Small intestine (tissue), 7 donors: ENCODE results near the gene TRAPPC2. TPM values are rescaled to one million over a fixed set of nuclear protein-coding genes. Genes with fewer than 3 reads are reported as not detected.

Experiments used
- DNase-seq, 2 donors: peaks; one replicate each; pipeline versions ENCODE4 v3.0.0 to v3.0.0-alpha.2; 2013
- FAIRE-seq: peaks from 2 replicates; lab custom pipeline; 2012; peaks lifted over from hg19 to GRCh38; lab: Jason Lieb, UNC
- H3K27ac ChIP-seq, 3 donors: one replicate each; pipeline ENCODE4 v1.5.1; 2013; ENCODE audit warnings: low read length in 2 of 3, mild to moderate bottlenecking in 2 of 3, control low read depth in 1 of 3, inconsistent platforms in 1 of 3, low read depth in 1 of 3, moderate library complexity in 1 of 3
- H3K27me3 ChIP-seq, 3 donors: one replicate each; pipeline ENCODE4 v1.6.1; 2013; ENCODE audit warnings: low read length in 3 of 3, inconsistent platforms in 1 of 3; ENCODE audit not compliant: control insufficient read depth in 3 of 3, insufficient read depth in 3 of 3
- H3K36me3 ChIP-seq, 3 donors: one replicate each; pipeline ENCODE4 v1.6.1; 2013; ENCODE audit warnings: low read length in 3 of 3, inconsistent platforms in 1 of 3, low read depth in 1 of 3, mild to moderate bottlenecking in 1 of 3, moderate library complexity in 1 of 3; ENCODE audit not compliant: control insufficient read depth in 3 of 3, insufficient read depth in 2 of 3
- H3K4me1 ChIP-seq, 3 donors: one replicate each; pipeline ENCODE4 v1.6.1; 2013; ENCODE audit warnings: low read length in 2 of 3, inconsistent platforms in 1 of 3, low read depth in 1 of 3, mild to moderate bottlenecking in 1 of 3, moderate library complexity in 1 of 3; ENCODE audit not compliant: control insufficient read depth in 3 of 3, insufficient read depth in 2 of 3
- H3K4me3 ChIP-seq, 3 donors: one replicate each; pipeline ENCODE4 v1.5.1; 2013; ENCODE audit warnings: low read length in 3 of 3, control low read depth in 1 of 3, inconsistent platforms in 1 of 3, low read depth in 1 of 3, mild to moderate bottlenecking in 1 of 3, moderate library complexity in 1 of 3
- H3K9me3 ChIP-seq, 2 donors: one replicate each; pipeline ENCODE4 v1.6.1; 2013; ENCODE audit warnings: low read depth in 1 of 2, low read length in 1 of 2; ENCODE audit not compliant: control insufficient read depth in 2 of 2, insufficient read depth in 1 of 2
- WGBS, 3 donors: extraction: QIAGEN DNeasy Blood & Tissue Kit; methylation state at CpG; one replicate each; pipeline ENCODE4 v1.1.7; 2013; 5-methylcytosine and 5-hydroxymethylcytosine counted together
- polyA plus RNA-seq, 4 donors: library from polyadenylated mRNA; stranded (reverse) in 3 of 4; unstranded in 1 of 4; fragments of 200-250 nt in 3 of 4; fragments of 120-200 nt in 1 of 4; gene quantifications; one replicate each; pipeline versions ENCODE4 v1.2.1 to v1.2.3, GENCODE V29; 2013
- donor health status: healthy with polysubstance abuse.
- donor health status: control.
- donor health status: control.
- donor health status: Bipolar disorder and iron deficiency.
- donor health status: healthy.

TRAPPC2 gene
- polyA plus RNA-seq, 4 donors: 6.4 to 14.5 (median 7.7) TPM

DNA sequence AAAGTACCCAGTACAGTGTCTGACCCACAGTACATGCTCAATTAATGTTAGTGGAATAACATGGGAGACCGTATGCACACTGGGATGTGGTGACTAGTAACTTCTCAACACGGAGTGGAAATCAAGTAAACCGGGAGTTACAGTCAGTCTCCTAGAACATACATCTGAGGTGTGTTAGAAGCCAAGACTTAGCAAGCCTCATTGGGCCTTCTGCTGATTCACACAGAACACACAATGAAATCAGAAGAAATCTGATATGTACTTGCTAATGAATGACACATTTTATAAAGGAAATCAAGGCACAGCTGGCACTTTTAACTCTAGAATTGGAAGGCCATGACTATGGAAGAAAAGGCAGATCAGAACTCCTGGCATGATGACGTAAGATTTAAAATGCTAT, 13.0 kb downstream of the TRAPPC2 start:
- 80 to 93% (median 91%) methylated on average over 4 of the region's 4 CpGs for WGBS, 3 donors
- Histone ChIP-seq H3K27me3 (no peaks in the 10 kb centered on the region), H3K4me1 (no peaks in the 10 kb centered on the region), H3K27ac (peak overlapping the region in 1 of 3 donors; percentile 60), H3K4me3 (no peak overlapping the region), H3K36me3 (peaks cover 0 to 14% (median 0%) of the 10 kb centered on the region in 3 donors), H3K9me3 (no peaks in the 10 kb centered on the region)
- FAIRE-seq: no peak
- DNase-seq: no peak

DNA sequence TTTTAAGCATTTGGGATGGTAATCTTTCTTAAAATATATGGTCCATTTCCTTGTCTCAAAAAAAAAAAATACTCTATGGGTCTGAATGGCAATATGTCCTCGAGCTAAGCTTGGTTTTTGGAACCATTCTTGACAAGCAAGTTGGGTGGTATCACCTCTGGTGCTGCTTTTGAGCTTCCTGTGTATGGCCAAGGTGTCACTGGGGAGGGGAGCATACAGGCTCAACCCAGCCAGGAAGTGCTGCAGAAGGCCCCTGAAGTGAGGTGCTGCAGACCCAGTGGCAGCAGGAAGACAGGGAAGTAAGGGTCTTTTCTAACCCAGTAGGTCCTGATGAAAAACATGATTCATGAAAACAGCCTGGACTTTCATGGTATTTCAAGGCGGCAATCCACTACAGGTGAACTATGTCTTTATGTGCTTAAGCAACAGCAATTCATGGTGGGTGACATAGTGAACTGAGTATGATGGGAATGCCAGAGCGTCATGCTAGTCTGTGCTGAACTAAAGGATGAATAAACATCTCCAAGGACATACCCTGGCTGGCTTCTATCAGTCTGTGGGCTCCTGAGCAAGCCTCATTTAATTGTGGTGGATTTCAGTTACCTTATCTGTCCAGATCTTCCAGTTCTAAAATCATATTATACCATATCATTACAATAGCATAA, 15.1 kb downstream of the TRAPPC2 start:
- no peaks in the 10 kb centered on the region for H3K27me3 ChIP-seq
- H3K4me3 ChIP-seq: no peak overlapping the region
- H3K27ac ChIP-seq: no peak overlapping the region
- H3K4me1 ChIP-seq: no peaks in the 10 kb centered on the region
- DNase-seq (no peak), FAIRE-seq (no peak)
- H3K9me3 ChIP-seq: no peaks in the 10 kb centered on the region
- WGBS, 3 donors: 82 to 91% (median 84%) methylated on average over 3 of the region's 3 CpGs
- H3K36me3 ChIP-seq: peaks cover 0 to 11% (median 2%) of the 10 kb centered on the region in 3 donors

DNA sequence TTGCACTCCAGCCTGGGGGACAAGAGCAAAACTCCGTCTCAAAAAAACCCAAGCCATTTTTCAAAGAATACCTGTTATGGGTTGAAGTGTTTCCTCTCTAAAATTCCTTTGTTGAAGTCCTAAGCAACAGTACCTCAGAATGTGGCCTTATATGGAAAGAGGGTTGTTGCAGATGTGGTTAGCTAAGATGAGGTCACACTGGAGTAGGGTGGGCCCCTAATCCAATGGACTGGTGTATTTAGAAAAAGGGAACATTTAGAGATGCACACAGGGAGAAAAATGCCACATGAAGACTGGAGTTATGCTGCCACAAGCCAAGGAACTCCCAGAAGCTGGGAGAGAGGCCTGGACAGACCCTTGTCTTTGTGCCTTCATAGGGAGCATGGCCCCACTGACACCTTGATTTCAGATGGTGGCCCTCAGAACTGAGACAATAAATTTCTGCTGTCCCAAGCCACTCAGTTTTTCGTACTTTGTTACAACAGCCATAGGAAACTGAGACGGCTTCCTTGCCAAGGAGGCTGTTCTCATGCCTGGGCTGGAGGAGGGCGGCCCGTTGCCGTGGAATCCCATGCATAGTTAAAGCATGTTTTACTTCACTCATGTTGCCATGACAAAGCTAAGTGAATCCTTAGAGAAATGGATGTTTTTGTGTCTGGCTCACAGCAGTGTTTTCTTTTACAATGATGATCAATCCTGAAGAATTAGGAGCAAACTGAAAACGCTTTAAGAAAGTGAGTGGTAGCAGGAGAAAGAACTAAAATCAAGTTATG, 16.5 kb downstream of the TRAPPC2 start:
- DNase-seq (no peak), FAIRE-seq (no peak)
- no peaks in the 10 kb centered on the region for H3K9me3 ChIP-seq
- no peaks in the 10 kb centered on the region for H3K27me3 ChIP-seq
- H3K27ac ChIP-seq: peak overlapping the region in 1 of 3 donors; percentile 54
- H3K36me3 ChIP-seq: peaks cover 0 to 12% (median 2%) of the 10 kb centered on the region in 3 donors
- WGBS, 3 donors: 67 to 97% (median 86%) methylated on average over 7 of the region's 7 CpGs
- no peaks in the 10 kb centered on the region for H3K4me1 ChIP-seq
- no peak overlapping the region for H3K4me3 ChIP-seq

DNA sequence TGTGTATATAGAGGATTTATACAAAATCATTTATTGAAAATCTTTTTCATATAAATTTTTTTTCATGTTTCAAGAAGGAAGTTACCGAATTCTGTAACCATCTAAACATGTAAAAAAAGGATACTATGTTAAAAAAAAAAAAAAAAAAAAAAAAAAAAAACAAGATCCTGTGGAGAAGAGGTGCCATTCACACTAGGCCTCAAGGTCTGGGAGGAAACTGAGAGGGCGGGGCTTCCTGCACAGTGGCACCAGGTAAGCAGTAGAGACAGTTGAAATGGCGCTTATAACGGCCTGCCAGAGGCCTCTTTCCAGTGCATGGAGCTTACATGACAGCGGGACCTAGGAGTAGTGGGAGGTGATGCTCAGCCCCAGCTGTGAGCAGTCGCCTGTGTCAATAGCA, 17.5 kb downstream of the TRAPPC2 start:
- Histone ChIP-seq H3K9me3 (no peaks in the 10 kb centered on the region), H3K4me1 (no peaks in the 10 kb centered on the region), H3K27ac (peak overlapping the region in 1 of 3 donors; percentile 14), H3K36me3 (peaks cover 0 to 14% (median 2%) of the 10 kb centered on the region in 3 donors), H3K4me3 (no peak overlapping the region), H3K27me3 (no peaks in the 10 kb centered on the region)
- FAIRE-seq (no peak), DNase-seq (no peak)
- 82 to 94% (median 90%) methylated on average over 6 of the region's 6 CpGs for WGBS, 3 donors

- H3K36me3 ChIP-seq: peaks cover 0 to 16% (median 2%) of the 10 kb centered on the region in 3 donors
- no peak for FAIRE-seq
Observed at GRCh38 chrX:13716455-13716854, 18.0 kb downstream of the TRAPPC2 start.

GRCh38 chrX:13711141-13711540, 23.3 kb downstream of the TRAPPC2 start:
- FAIRE-seq: no peak
- Histone ChIP-seq H3K4me1 (no peaks in the 10 kb centered on the region), H3K4me3 (no peak overlapping the region), H3K9me3 (no peaks in the 10 kb centered on the region), H3K27ac (no peak overlapping the region), H3K27me3 (no peaks in the 10 kb centered on the region), H3K36me3 (peaks cover 2 to 16% (median 8%) of the 10 kb centered on the region in 3 donors)
- WGBS, 3 donors: 48 to 78% (median 76%) methylated on average over 4 of the region's 4 CpGs
- DNase-seq: no peak

More at GRCh38 chrX:13716455-13716854, 18.0 kb downstream of the TRAPPC2 start:
- WGBS, 3 donors: 83 to 88% (median 88%) methylated on average over 9 of the region's 9 CpGs
- no peaks in the 10 kb centered on the region for H3K9me3 ChIP-seq
- no peak overlapping the region for H3K27ac ChIP-seq
- H3K4me3 ChIP-seq: no peak overlapping the region
- no peaks in the 10 kb centered on the region for H3K27me3 ChIP-seq
- DNase-seq: no peak
- H3K4me1 ChIP-seq: no peaks in the 10 kb centered on the region

DNA sequence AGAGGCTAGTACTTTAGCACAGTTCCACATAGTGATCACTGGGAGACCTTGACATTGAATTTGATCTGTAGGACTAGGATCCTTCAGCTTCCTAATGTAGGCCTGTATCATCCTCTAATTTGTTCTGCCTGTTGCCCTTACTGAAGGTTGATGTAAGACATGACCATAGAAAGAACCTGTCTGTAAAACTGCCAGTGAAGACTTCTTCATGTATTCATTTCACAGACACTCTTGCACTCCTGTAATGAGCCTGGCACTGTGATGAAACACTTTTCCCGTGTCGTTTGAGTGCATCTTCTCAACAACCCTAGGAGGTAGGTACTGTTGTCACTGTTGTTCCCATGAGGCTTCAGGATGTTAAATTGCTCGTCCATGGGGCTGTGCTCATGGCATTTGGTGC, 30.8 kb downstream of the TRAPPC2 start:
- Histone ChIP-seq H3K9me3 (no peaks in the 10 kb centered on the region), H3K36me3 (peaks cover 0 to 6% (median 4%) of the 10 kb centered on the region in 3 donors), H3K27ac (no peak overlapping the region), H3K27me3 (no peaks in the 10 kb centered on the region), H3K4me1 (peaks cover 0 to 1% (median 0%) of the 10 kb centered on the region in 3 donors), H3K4me3 (no peak overlapping the region)
- 64 to 67% (median 65%) methylated on average over 3 of the region's 3 CpGs for WGBS, 3 donors
- no peak for DNase-seq
- FAIRE-seq: no peak

- Histone ChIP-seq H3K4me3 (no peak overlapping the region), H3K27me3 (no peaks in the 10 kb centered on the region), H3K27ac (no peak overlapping the region), H3K9me3 (no peaks in the 10 kb centered on the region), H3K36me3 (peaks cover 0 to 6% (median 4%) of the 10 kb centered on the region in 3 donors), H3K4me1 (peaks cover 0 to 1% (median 0%) of the 10 kb centered on the region in 3 donors)
- FAIRE-seq (no peak), DNase-seq (no peak)
- 66 to 74% (median 66%) methylated on average over 3 of the region's 3 CpGs for WGBS, 3 donors
Observed at GRCh38 chrX:13703135-13703534, 31.3 kb downstream of the TRAPPC2 start.
